MM.1S (cell line): ENCODE measurements around the gene ZBTB7B.

Experiments
- EZH2 ChIP-seq: fragments of 300-600 bp; sonication (generic); optimal IDR thresholded peaks from 2 replicates; pipeline ENCODE3; 2017; ENCODE audit warnings: low read depth, mild to moderate bottlenecking, antibody characterized with exemption, low read length, mixed read lengths
- EZH2phosphoT487 ChIP-seq: fragments of 300-600 bp; sonication (generic); IDR thresholded peaks from 2 replicates; pipeline ENCODE4 v1.6.1; 2018; ENCODE audit warnings: antibody characterized with exemption, low read length
- TF ChIP-seq, protein P1 (sequence below): fragments of 300-600 bp; sonication (generic); IDR thresholded peaks from 2 replicates; pipeline ENCODE4 v1.5.1; 2016; ENCODE audit warnings: antibody characterized with exemption, low read length, mixed read lengths

DNA sequence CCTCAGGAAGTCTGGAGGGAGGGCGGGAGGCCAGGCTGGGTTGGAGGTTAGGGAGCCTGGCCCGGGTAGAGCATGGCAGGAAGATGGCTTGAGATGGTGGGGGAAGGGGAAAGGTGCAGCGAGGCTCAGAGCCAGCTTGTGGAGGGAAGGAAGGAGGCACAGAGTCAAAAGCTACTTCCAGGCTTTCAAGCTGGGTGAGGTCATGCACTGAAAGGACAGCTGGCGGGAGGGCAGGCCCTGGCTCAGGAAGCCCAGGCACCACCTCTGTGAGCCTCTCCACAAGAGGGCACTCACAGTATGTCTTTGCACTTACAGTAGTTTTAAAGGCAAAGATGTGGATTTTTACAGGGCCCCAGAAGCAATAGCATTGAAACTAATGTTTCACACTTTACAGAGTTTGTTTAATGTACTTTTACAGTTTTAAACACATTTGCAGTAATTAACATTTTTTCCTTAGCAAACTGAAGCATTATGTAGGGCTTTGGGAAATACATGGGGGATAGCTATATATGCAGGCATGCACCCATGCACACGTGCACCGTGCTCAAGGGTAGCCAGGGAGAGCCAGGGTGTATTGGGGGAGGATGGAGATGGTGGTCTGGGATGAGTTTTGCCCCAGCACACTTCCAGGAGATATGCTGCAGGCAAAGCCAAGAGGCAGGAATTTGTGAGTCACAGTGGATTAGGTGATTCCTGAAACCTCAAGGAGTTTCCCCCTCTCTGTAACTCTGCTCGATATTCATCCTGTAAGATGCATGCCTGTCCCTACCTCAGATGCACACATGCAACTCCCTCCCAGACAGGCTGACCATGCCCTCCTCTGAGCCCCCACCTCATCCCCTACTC lies 42.4 kb downstream of the ZBTB7B start:
- TF ChIP-seq, protein P1, sequence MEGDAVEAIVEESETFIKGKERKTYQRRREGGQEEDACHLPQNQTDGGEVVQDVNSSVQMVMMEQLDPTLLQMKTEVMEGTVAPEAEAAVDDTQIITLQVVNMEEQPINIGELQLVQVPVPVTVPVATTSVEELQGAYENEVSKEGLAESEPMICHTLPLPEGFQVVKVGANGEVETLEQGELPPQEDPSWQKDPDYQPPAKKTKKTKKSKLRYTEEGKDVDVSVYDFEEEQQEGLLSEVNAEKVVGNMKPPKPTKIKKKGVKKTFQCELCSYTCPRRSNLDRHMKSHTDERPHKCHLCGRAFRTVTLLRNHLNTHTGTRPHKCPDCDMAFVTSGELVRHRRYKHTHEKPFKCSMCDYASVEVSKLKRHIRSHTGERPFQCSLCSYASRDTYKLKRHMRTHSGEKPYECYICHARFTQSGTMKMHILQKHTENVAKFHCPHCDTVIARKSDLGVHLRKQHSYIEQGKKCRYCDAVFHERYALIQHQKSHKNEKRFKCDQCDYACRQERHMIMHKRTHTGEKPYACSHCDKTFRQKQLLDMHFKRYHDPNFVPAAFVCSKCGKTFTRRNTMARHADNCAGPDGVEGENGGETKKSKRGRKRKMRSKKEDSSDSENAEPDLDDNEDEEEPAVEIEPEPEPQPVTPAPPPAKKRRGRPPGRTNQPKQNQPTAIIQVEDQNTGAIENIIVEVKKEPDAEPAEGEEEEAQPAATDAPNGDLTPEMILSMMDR: peak; percentile 93
- no peak for TF ChIP-seq EZH2phosphoT487
- TF ChIP-seq EZH2: no peak
